DMS153 treated with DMSO at 0.1 percent for 48 hours (cell line): ENCODE measurements around the gene SNX11.

Experiments
- DNase-seq: peaks from one replicate; lab custom pipeline; 2025; ENCODE audit not compliant: unreplicated experiment; lab: John Stamatoyannopoulos, UW

Gene SNX11

DNA sequence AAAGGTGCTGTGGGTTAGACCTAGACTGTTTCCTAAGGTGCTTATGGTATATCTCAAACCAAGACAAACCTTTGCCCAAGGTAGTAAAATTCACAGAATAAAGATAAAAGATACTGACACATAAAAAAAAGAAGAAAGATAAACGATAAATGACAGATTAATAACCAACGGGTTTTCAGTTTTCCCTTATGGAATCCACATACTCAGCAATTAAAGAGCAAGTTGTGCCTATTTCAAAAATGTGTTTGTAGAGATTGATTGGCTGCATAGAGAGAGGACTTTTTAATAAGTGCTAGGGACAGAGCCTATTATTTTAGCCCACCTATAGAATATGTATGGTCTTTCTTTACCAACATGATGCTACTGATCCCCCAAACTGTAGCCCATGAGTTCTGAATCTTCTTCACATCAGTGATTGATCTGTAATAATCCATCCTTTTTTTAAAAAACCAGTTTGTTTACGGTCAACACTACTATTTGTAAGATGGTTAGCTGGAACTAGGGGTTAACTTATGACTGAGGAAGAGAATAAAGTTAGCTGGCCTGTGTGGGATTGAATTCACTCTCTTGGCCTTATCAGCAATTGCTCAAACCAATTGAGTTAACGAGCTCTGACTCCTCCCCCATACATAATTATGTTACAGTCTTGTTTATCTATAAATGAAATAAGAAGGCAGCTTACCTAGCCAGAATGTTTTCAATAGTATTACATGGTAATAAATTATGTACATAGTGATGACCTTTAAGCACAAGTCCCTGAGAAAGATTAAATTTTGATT, 53.8 kb downstream of the SNX11 start:
- DNase-seq, result no peak

- DNase-seq, result no peak
Observed at GRCh38 chr17:48162306-48162934, 54.9 kb downstream of the SNX11 start.

GRCh38 chr17:48162946-48163506, 55.5 kb downstream of the SNX11 start:
- DNase-seq, result no peak

GRCh38 chr17:48163809-48164208, 56.2 kb downstream of the SNX11 start:
- DNase-seq, result no peak

- DNase-seq, result no peak
Observed at GRCh38 chr17:48169926-48170325, 62.4 kb downstream of the SNX11 start.
